Transverse colon (tissue), 4 donors: ENCODE results near the gene VAMP5. TPM values are rescaled to one million over a fixed set of nuclear protein-coding genes. Genes with fewer than 3 reads are reported as not detected.
"Not testable (repeated sequence)": the region's sequence is repeated elsewhere in the genome, so short reads cannot be mapped to it uniquely, and the experiment has no call there.

Source experiments
- DNase-seq: peaks from one replicate; pipeline ENCODE4 v3.0.0-alpha.2; 2019
- H3K27ac ChIP-seq, 4 donors: fragments of 200-600 bp; sonication (generic); 2 replicates each; pipeline ENCODE4 v1.5.1; 2016 to 2018; ENCODE audit warnings: inconsistent platforms in 4 of 4
- H3K27me3 ChIP-seq: fragments of 200-600 bp; sonication (generic); 2 replicates; pipeline ENCODE4 v1.5.1; 2017; ENCODE audit warnings: inconsistent platforms
- H3K36me3 ChIP-seq, 4 donors: fragments of 200-600 bp; sonication (generic); 2 replicates each; pipeline ENCODE4 v1.5.1; 2017 to 2019; ENCODE audit warnings: inconsistent platforms in 4 of 4
- H3K4me1 ChIP-seq, 4 donors: fragments of 200-600 bp; sonication (generic); 2 replicates each; pipeline ENCODE4 v1.5.1; 2017 to 2020; ENCODE audit warnings: inconsistent platforms in 4 of 4
- H3K4me3 ChIP-seq, 4 donors: fragments of 200-600 bp; sonication (generic); 1 replicate in 1 of 4; 2 replicates in 3 of 4; pipeline versions ENCODE4 v1.5.1 to v1.6.1; 2017 to 2019; ENCODE audit warnings: inconsistent platforms in 4 of 4
- H3K9me3 ChIP-seq, 2 donors: fragments of 200-600 bp; sonication (generic); 2 replicates each; pipeline ENCODE4 v1.5.1; 2017 to 2019; ENCODE audit warnings: inconsistent platforms in 2 of 2
- EP300 ChIP-seq: sonication (generic); formaldehyde crosslinking; IDR thresholded peaks from one replicate; pipeline ENCODE4 v1.6.1; 2017; ENCODE audit warnings: antibody characterized with exemption, low read depth
- POLR2A ChIP-seq: fragments of 450-650 bp; IDR thresholded peaks from one replicate; pipeline ENCODE4 v1.6.1; 2016; ENCODE audit warnings: antibody characterized with exemption, mild to moderate bottlenecking, moderate library complexity
- POLR2AphosphoS5 ChIP-seq, 3 donors: sonication (generic); formaldehyde crosslinking; IDR thresholded peaks; one replicate each; pipeline ENCODE4 v1.6.1; 2016; ENCODE audit warnings: antibody characterized with exemption in 3 of 3
- WGBS, 2 donors: methylation state at CpG; one replicate each; pipeline ENCODE4 v1.1.5; 2018; ENCODE audit warnings: low coverage in 1 of 2; 5-methylcytosine and 5-hydroxymethylcytosine counted together
- in situ Hi-C, 4 donors: fragments of 200-750 bp; cut with MboI; loops; one replicate each; pipeline versions ENCODE4 v1.15.0 to v1.15.1; 2017; ENCODE audit warnings: low sequenced_read_pairs in 3 of 4, low pct_ligation_motif_present in 1 of 4, low pct_unique_long_range_greater_than_20kb in 1 of 4
- intact Hi-C: fragments of 100-400 bp; cut with DNase I; formaldehyde crosslinking; loops from one replicate; pipeline ENCODE4 v1.15.1; 2023; ENCODE audit warnings: low total_unique reads
- total RNA-seq, 4 donors: library from RNA; depleted of rRNA; stranded (reverse); fragments of >200 nt; gene quantifications; one replicate each; pipeline ENCODE4 v1.1.0, GENCODE V29; 2016
- TF ChIP-seq, protein P1 (sequence below), 5 experiments: fragments of 200-600 bp in 3 of 5; fragments of 450-650 bp in 2 of 5; sonication (generic) in 3 of 5; IDR thresholded peaks; 1 replicate in 2 of 5; 2 replicates in 3 of 5; pipeline ENCODE4 v1.5.1; 2016 to 2017; ENCODE audit warnings: antibody characterized with exemption in 5 of 5, inconsistent platforms in 3 of 5, mild to moderate bottlenecking in 2 of 5, moderate library complexity in 1 of 5

The VAMP5 gene
- total RNA-seq, 4 donors from 2014 or later, result 9.4 to 26.9 (median 17.1) TPM; not detected in 1

DNA sequence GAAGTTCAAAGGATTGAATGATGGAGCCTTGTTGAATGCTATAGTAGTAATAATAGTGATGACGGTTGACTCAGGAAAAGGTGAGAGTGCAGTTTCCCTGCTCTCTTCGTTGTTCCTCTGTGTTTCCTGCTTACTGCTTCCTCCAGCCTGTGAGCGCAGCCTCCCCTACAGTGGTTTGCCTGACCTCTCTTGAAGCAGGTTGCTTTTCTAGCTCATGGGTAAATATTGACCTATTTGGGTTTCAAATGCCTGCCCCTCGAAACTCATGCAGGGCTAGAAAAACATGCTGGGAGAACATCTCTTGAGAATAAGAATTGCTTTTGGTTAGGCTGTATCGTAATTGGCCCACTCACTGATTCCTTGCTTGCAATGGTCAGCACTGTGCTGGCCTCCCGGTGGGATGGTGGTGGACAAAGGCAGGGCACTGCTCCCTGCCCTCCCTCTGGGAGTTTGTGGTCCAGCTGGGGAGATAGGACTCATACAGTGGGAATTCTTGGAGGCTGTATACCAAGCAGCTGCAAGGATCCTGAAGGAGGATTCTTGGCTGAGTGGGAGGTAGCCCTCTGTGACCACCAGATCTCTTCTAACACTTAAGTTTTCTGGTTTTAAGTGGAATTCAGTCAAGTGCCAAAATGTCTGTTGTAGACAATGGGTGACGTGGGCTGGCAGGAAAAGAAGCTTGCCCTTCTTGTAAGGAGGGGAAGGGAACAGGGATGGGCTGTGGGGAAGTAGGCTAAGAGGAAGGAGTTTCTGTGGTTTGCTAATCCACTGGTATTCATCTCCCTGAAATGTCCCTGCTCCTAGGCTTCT lies 6.0 kb downstream of the VAMP5 start:
- 60 to 61% methylated on average over 1 to 7 of the region's 7 CpGs for WGBS, 2 donors
- TF ChIP-seq, protein P1, sequence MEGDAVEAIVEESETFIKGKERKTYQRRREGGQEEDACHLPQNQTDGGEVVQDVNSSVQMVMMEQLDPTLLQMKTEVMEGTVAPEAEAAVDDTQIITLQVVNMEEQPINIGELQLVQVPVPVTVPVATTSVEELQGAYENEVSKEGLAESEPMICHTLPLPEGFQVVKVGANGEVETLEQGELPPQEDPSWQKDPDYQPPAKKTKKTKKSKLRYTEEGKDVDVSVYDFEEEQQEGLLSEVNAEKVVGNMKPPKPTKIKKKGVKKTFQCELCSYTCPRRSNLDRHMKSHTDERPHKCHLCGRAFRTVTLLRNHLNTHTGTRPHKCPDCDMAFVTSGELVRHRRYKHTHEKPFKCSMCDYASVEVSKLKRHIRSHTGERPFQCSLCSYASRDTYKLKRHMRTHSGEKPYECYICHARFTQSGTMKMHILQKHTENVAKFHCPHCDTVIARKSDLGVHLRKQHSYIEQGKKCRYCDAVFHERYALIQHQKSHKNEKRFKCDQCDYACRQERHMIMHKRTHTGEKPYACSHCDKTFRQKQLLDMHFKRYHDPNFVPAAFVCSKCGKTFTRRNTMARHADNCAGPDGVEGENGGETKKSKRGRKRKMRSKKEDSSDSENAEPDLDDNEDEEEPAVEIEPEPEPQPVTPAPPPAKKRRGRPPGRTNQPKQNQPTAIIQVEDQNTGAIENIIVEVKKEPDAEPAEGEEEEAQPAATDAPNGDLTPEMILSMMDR (IDR thresholded peaks at IDR 0.05), result no peak
- TF ChIP-seq POLR2AphosphoS5 (IDR thresholded peaks at IDR 0.05) (no peak), EP300 (no peak), POLR2A (no peak)

DNA sequence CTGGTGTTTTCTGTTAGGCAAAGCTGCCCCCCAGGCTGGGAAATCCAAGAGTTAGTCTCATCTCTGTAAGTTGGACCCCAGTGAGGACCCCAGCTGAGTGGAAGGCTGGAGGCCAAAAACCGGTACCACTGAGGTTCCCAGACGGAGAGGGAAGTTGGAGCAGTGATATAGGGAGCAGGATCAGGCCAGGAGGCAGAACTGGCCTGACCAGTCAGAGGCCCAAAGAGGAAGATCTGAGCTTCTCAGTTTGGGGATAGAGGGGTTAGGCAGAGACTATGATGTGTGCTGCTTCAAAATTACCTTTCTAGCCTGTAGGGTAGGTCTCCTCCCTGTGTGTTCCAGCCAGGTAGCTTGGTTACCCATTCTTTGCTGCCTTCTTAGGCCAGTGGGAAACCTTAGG lies 6.7 kb downstream of the VAMP5 start:
- DNase-seq, result no peak
- H3K9me3 ChIP-seq, result no peaks in the 10 kb centered on the region
- no peak for TF ChIP-seq POLR2A
- TF ChIP-seq EP300, result no peak
- TF ChIP-seq, protein P1 (IDR thresholded peaks at IDR 0.05), result no peak
- TF ChIP-seq POLR2AphosphoS5 (IDR thresholded peaks at IDR 0.05), result no peak
- WGBS, 2 donors, result 67% methylated on average over 2 of the region's 2 CpGs; no CpG with 5 or more reads in 1 of the 2 donors
- no peak overlapping the region for H3K4me3 ChIP-seq
- intact Hi-C loops (no loop called here), in situ Hi-C loops (no loop called here)
- no peaks in the 10 kb centered on the region for H3K36me3 ChIP-seq
- H3K27ac ChIP-seq, result peak overlapping the region; percentile 63 to 73 (median 68)
- H3K27me3 ChIP-seq, result no peaks in the 10 kb centered on the region
- H3K4me1 ChIP-seq, result peaks cover 6 to 44% (median 16%) of the 10 kb centered on the region in 4 donors

More for the DNA sequence above, 6.0 kb downstream of the VAMP5 start:
- Histone ChIP-seq H3K4me3 (no peak overlapping the region), H3K27me3 (no peaks in the 10 kb centered on the region), H3K36me3 (no peaks in the 10 kb centered on the region), H3K27ac (peak overlapping the region; percentile 63 to 73 (median 68)), H3K9me3 (no peaks in the 10 kb centered on the region), H3K4me1 (peaks cover 11 to 52% (median 21%) of the 10 kb centered on the region in 4 donors)
- in situ Hi-C loops, result no loop called here
- no peak for DNase-seq
- intact Hi-C loops, result no loop called here

DNA sequence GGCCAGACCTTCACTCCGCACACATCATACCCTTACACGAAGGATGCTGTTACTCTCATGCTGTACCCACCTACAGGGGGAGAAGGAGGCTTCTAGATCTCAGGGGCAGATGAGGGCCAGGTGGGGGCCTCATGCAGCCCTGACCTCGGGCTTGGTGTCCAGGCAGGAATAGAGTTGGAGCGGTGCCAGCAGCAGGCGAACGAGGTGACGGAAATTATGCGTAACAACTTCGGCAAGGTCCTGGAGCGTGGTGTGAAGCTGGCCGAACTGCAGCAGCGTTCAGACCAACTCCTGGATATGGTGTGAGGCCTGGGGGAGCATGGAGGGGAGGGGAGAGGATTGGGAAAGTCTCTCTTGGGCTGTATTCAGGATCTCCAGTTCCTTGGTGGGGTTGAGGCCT lies 7.3 kb downstream of the VAMP5 start:
- Histone ChIP-seq H3K4me3 (no peak overlapping the region), H3K4me1 (peaks cover 9 to 46% (median 20%) of the 10 kb centered on the region in 4 donors), H3K27me3 (no peaks in the 10 kb centered on the region), H3K36me3 (no peaks in the 10 kb centered on the region), H3K9me3 (no peaks in the 10 kb centered on the region), H3K27ac (peak overlapping the region; percentile 63 to 73 (median 68))
- 80 to 93% methylated on average over 6 to 12 of the region's 12 CpGs for WGBS, 2 donors
- in situ Hi-C loops, result no loop called here
- intact Hi-C loops, result no loop called here
- no peak for DNase-seq
- TF ChIP-seq, protein P1 (IDR thresholded peaks at IDR 0.05), result no peak
- TF ChIP-seq EP300 (no peak), POLR2A (no peak), POLR2AphosphoS5 (IDR thresholded peaks at IDR 0.05) (no peak)

DNA sequence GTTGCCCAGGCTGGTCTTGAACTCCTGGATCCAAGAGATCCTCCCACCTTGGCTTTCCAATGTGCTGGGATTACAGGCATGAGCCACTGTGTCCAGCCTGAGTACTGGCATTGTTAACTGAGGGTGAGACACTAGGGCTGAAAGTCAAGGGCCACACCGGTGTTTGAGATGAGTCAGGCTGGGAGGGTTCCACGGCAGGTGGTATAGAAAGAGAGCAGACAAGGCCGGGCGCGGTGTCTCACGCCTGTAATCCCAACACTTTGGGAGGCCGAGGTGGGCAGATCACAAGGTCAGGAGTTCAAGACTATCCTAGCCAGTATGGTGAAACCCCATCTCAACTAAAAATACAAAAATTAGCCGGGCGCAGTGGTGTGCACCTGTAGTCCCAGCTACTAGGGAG lies 8.1 kb downstream of the VAMP5 start:
- H3K4me1 ChIP-seq, result peaks cover 16 to 48% (median 25%) of the 10 kb centered on the region in 4 donors

More for the DNA sequence above, 8.1 kb downstream of the VAMP5 start:
- H3K9me3 ChIP-seq, in situ Hi-C loops, H3K27me3 ChIP-seq, intact Hi-C loops, H3K4me3 ChIP-seq, DNase-seq, H3K36me3 ChIP-seq: not testable (repeated sequence)
- WGBS, 2 donors, result 87% methylated on average over 9 of the region's 9 CpGs; no CpG with 5 or more reads in 1 of the 2 donors
- H3K27ac ChIP-seq, result peak overlapping the region in 1 of 4 donors; percentile 73
